ENCODE data around the gene TBRG4.
"Not testable (repeated sequence)": the region's sequence is repeated elsewhere in the genome, so short reads cannot be mapped to it uniquely, and the experiment has no call there.

TBRG4 gene

DNA sequence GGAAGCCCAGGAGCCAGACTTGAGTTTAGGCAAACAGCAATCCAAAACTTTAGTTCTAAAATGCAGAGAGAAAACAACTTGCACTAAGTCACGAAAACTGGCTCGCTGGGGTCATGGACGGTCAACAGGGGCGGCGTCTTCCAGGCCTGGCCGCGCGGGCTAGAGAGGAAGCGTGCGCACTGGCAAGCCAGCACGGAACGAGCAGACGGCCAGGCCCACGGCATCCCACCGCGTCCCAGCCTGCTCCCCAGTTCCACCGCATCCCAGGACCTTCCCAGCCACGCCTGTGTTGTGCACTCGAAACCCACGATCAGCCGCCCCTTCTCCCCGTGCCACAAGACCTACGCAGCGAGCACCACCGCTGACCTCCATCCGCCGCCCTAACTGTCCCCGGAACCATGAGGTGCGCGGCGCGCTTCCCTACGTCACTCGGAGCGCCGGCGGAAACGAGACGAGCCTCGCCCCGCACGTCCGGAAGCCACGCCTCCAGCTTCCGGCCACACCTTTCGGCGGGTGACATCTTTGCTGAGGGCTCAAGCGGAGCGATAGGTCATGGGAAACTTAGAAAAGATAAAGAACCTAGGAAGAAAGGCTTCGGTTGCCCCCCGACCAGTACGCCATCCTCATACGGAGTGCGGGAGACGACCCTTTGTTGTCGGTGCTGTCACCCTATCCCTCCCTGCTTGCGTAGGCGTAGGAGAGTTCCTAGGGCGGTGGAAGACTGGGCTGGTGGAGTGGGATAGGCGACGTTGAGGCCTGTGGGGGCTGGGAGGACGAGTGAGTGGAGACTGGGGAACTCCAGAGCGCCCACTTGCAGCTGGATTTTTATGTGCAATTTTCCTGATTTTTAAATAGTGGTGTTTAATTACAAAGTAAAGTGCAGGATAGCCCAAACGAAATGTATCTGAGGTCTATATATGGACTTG, at the start of gene TBRG4:
TSS of gene TBRG4 (minus strand) at position 400 of the 926 bp plus-strand sequence. CDS start 2,460 bp downstream, outside the sequence.
- DNase-seq, result peak; percentile 96

- no peak for DNase-seq
These were observed 49.6 kb upstream of the TBRG4 start for GRCh38 chr7:45161138-45161537.

- DNase-seq, result no peak
These were observed 49.0 kb upstream of the TBRG4 start for GRCh38 chr7:45160417-45160881.

DNA sequence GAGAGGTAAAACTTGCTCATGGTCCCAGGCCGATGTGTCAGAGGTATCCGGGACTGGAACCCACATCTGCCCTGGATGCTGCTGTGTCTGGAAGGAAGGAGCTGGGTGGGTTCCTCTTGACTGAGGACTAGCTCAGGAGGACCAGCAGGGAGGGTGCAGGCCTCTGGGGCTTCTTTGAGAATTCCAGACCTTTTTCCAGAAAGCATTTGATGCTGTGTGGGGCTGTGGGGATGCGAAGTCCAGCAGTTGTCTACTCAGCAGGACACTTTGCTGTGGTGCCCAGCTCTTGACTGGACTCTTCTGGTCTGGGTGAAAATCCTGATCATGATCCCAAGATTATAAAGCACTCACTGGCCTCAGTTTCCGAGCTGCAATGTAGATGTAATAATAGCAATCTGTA, 47.8 kb upstream of the TBRG4 start:
- no peak for DNase-seq

- DNase-seq, result no peak
These were observed 47.0 kb upstream of the TBRG4 start for GRCh38 chr7:45158471-45158870.

GRCh38 chr7:45157653-45158401, 46.3 kb upstream of the TBRG4 start, which contains the start of gene RAMP3:
Gene RAMP3, plus strand, starts transcription at chr7:45157791. Its CDS starts 38 bp downstream, at chr7:45157829.
- DNase-seq, result no peak

DNA sequence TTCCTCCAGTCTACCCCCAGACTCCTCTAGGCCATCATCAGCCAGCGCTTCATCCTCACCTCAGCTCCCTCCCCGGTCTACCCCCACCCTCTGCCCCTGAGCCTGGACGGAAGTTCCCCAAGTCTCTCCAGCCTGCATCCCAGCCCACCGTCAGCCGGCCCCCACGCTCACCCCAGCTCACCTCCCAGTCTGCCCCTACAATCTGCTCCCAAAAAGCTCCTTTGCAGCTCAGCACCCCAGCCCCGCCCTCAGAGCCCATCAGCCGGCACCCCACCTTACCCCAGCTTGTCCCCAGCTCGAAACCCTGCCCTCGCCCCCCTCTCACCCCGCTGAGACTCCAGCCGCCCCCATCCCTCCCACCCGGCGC, 45.8 kb upstream of the TBRG4 start:
- DNase-seq, result no peak

GRCh38 chr7:45156516-45157272, 45.2 kb upstream of the TBRG4 start:
- DNase-seq, result no peak

DNA sequence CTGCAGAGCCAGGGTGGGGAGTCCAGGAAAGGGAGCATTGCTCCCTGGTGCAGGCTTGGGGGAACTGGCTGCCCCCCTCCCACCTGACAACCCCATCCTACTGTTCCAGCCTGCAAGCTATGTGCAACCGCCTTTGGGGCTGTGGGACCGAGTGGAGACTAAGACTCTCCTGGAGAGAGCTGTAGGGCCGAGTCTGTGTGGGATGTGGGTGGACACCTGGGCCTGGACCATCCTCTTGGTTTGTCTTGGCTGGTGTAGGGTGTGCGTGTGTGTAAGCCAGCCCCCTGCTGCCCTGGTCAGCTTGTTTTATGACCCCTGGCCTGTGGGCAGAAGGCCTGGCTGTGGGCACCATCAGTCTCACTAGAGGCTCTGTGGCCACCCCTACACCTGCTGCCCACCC, 44.4 kb upstream of the TBRG4 start:
- no peak for DNase-seq

DNA sequence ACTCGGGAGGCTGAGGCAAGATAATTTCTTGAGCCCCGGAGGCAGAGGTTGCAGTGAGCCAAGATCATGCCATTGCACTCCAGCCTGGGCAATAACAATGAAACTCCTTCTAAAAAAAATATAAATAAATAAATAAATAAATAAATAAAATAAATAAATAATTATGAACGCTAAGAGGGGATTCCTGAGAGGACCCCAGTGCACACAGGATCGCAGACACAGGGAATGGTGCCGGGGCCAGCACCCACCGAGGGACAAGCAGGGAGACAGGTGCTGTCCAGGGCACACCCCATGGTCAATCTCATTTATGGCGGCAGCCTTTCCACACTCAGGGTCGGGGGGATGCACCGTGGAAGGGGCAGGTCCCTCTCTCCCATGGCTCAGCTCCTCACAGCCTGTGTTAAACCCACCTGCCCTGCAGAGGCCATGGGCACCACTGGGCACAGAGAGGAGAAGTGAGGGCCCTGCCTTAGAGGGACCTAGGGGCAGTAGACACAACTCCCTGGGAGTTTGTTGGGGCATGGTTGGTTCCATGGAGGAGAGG, 43.9 kb upstream of the TBRG4 start:
- no peak for DNase-seq

DNA sequence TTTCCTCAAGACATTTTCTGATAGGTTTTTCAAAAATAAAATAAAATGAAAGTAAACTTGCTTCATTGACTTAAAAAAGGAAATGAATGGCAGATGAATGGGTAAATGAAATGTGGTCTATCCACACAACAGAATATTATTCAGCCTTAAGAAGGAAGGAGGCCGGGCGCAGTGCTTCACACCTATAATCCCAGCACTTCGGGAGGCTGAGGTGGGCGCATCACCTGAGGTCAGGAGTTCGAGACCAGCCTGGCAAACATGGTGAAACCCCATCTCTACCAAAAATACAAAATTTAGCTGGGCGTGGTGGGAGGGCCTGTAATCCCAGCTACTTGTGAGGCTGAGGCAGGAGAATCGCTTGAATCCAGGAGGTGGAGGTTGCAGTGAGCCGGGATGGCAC, 42.4 kb upstream of the TBRG4 start:
- not testable (repeated sequence) for DNase-seq

GRCh38 chr7:45153233-45153632, 41.7 kb upstream of the TBRG4 start:
- no peak for DNase-seq

GRCh38 chr7:45151967-45152366, 40.5 kb upstream of the TBRG4 start:
- DNase-seq, result no peak

- DNase-seq, result no peak
These were observed 39.7 kb upstream of the TBRG4 start for GRCh38 chr7:45151131-45151684.

- no peak for DNase-seq
These were observed 38.7 kb upstream of the TBRG4 start for GRCh38 chr7:45150199-45150598.

- no peak for DNase-seq
These were observed 38.1 kb upstream of the TBRG4 start for GRCh38 chr7:45149606-45150005.

DNA sequence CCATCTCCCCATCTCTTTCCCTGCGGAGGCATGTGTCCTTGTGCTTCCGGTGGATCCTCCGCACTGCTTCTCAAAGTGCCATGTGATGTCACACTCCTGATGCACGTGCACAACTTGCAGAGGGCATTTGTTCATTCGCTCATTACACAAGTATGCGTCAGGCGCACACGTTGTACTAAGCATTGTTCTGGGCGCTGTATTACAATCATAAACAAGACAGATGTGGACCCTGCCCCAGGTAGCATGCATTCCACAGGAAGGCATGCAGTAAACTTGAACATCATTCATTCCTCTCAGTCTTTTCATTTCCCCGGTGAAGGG, 37.1 kb upstream of the TBRG4 start:
- no peak for DNase-seq

DNA sequence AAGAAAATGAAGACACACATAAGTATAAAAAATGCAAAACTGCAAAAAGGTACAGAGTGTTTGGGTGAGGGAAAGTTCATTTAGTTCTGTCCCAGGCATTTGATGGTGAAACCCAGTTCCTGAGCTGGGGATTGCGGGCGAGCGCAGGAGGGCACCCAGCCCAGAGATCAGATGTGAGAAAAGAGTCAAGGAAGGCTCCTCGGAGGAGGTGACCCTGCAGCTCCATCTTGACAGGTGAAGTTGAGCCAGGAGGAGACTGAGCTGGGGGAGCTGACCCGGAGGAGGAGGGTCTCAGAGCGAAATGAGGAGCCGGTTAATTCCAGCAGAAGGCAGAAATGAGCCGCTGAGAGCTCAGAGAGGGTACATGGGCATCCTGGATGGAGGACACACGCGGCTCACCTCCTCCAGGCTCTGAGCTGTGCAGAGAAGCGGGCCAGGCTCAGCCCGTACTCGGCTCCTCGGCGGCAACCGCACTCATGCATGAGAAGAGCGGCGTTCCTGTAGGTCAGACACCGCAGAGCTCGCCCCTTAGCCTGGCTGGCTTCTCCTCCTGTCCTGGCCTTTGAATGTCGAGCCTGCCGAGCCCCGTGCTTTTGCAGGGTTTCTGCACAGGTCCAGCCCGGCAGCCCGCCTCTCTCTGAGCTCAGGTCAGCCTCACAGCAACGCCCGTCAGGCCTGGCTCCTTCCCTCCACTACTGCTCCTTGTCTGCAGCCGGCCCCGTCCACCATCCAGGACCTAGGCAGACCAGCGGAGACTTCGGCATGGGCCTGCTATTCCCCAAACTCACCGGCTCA, 36.6 kb upstream of the TBRG4 start:
- DNase-seq, result no peak

DNA sequence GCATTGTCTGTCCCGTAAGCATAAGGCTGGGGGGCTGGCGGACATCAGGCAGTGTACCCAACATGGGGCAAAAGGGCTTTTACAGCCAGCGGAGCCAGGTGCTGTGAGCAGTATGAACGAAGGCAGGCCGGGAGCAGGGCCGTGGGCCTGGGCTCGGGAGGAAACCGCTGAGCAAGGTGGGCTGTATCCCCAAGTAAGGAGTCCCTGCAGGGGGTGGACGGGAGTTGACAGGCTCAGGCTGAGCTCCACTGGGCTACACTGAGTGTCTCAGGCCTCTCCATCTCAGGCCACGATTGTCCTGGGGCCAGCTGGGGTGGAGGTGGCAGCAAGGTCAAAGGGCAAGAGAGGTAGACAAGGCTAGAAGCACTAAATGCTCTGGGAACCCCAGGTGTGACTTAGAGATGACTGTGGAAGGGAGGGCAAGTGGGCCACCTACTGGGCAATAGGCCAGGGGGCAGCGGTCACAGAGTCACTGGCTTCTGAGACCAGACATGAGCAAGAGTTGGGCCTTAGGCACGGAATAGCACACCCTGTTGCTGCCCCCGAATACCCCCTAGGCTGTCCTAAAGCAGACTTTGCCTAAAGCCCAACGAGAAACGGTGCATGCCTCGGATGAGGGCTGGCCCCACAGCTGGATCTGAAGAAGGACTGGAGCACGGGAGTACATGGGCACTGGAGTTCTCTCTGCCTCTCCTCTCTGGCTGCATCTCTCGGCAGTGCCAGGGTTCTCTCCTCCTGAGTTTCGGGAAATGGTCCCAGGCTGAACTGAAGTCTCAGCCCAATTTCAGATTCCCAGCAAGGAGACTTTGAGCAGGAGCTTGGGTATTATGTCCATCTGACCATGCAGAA, 35.3 kb upstream of the TBRG4 start:
- no peak for DNase-seq

DNA sequence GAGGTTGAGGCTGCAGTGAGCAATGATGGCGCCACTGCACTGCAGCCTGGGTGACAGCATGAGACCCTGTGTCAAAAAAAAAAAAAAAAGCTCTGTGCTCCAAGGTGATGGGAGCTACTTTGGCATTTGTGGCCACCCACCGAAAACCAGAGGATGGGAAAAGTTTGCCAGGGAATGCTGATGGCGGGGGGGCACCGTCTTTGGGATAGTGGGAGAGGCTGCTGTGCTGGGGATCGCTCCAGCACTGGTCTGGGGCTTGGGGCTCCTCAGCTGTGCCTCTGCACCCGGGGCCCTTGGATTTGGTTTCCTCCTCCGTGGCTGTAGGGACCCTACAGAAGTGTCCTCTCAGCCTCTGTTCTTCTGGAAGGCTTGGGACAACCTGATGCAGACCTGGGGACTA, 34.4 kb upstream of the TBRG4 start:
- no peak for DNase-seq

DNA sequence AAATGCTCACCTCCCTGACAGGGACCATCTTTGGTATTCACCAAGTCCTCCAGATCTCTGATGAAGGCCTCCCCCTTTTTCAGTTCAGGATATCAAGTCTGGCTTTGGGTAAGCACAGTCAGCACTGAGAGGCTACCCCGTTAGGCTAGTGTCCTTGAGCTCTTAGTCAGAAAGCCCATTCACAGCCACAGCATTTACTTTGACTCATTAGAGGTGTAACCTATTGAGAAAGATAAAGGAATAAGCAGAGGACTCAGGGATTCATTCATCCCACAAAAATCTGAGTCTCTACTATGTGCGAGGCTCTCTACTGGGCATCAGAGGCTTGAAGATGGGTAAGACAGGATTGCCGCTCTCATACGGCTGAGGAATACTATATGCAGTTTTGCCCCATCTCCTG, 32.1 kb upstream of the TBRG4 start:
- no peak for DNase-seq

Measured in activated naive CD4-positive, alpha-beta T cell treated with Interleukin-2 at 50 U/mL for 16 hours (primary cell).